Suprapubic skin (tissue), 4 donors: ENCODE results near the gene GRID1. TPM values are rescaled to one million over a fixed set of nuclear protein-coding genes. Genes with fewer than 3 reads are reported as not detected.

Experiments
- DNase-seq, 2 donors: peaks; one replicate each; pipeline ENCODE4 v3.0.0-alpha.2; 2019; ENCODE audit warnings: low spot score in 2 of 2
- H3K27ac ChIP-seq: fragments of 200-600 bp; sonication (generic); one replicate; pipeline ENCODE4 v1.5.1; 2019
- H3K27me3 ChIP-seq: fragments of 200-600 bp; sonication (generic); one replicate; pipeline ENCODE4 v1.5.1; 2019
- H3K36me3 ChIP-seq: fragments of 200-600 bp; sonication (generic); one replicate; pipeline ENCODE4 v1.5.1; 2019
- H3K4me1 ChIP-seq: fragments of 200-600 bp; sonication (generic); one replicate; pipeline ENCODE4 v1.5.1; 2019
- H3K4me3 ChIP-seq: fragments of 200-600 bp; sonication (generic); one replicate; pipeline ENCODE4 v1.5.1; 2019; ENCODE audit warnings: mild to moderate bottlenecking
- H3K9me3 ChIP-seq: fragments of 200-600 bp; sonication (generic); one replicate; pipeline ENCODE4 v1.5.1; 2019
- CTCF ChIP-seq, 2 donors: fragments of 200-600 bp in 1 of 2; fragments of 450-650 bp in 1 of 2; sonication (generic) in 1 of 2; IDR thresholded peaks; one replicate each; pipeline ENCODE4 v1.5.1; 2016 to 2019; ENCODE audit warnings: antibody characterized with exemption in 2 of 2, mild to moderate bottlenecking in 1 of 2, moderate library complexity in 1 of 2
- EP300 ChIP-seq: sonication (generic); formaldehyde crosslinking; IDR thresholded peaks from one replicate; pipeline ENCODE4 v1.6.1; 2017; ENCODE audit warnings: antibody characterized with exemption
- POLR2A ChIP-seq, 2 donors: fragments of 450-650 bp; IDR thresholded peaks; one replicate each; pipeline ENCODE4 v1.6.1; 2017; ENCODE audit warnings: antibody characterized with exemption in 2 of 2, mild to moderate bottlenecking in 2 of 2, moderate library complexity in 2 of 2
- POLR2AphosphoS5 ChIP-seq, 3 donors: sonication (generic); formaldehyde crosslinking; IDR thresholded peaks; one replicate each; pipeline ENCODE4 v1.6.1; 2017; ENCODE audit warnings: antibody characterized with exemption in 3 of 3
- WGBS: methylation state at CpG from one replicate; pipeline ENCODE4 v1.1.5; 2018; 5-methylcytosine and 5-hydroxymethylcytosine counted together
- total RNA-seq, 4 donors: library from RNA; depleted of rRNA; stranded (reverse); fragments of >200 nt; gene quantifications; one replicate each; pipeline ENCODE4 v1.1.0, GENCODE V29; 2016

GRID1 gene
- total RNA-seq, 4 donors from 2014 or later: 1.8 to 3.1 (median 2.4) TPM

- Histone ChIP-seq H3K4me3 (no peak overlapping the region), H3K27me3 (no peaks in the 10 kb centered on the region), H3K36me3 (no peaks in the 10 kb centered on the region), H3K9me3 (no peaks in the 10 kb centered on the region), H3K4me1 (no peaks in the 10 kb centered on the region), H3K27ac (no peak overlapping the region)
- 88% methylated on average over 6 of the region's 10 CpGs for WGBS
- peak; percentile 33 to 63 for DNase-seq
- no peak for TF ChIP-seq POLR2A (IDR thresholded peaks at IDR 0.05)
- TF ChIP-seq EP300: no peak
- no peak for TF ChIP-seq CTCF (IDR thresholded peaks at IDR 0.05)
- no peak for TF ChIP-seq POLR2AphosphoS5 (IDR thresholded peaks at IDR 0.05)
Observed at GRCh38 chr10:86169506-86170254, 196.9 kb downstream of the GRID1 start.

GRCh38 chr10:86169066-86169465 is 197.5 kb downstream of the GRID1 start:
- Histone ChIP-seq H3K27ac (no peak overlapping the region), H3K4me3 (no peak overlapping the region), H3K4me1 (no peaks in the 10 kb centered on the region), H3K36me3 (no peaks in the 10 kb centered on the region), H3K27me3 (no peaks in the 10 kb centered on the region), H3K9me3 (no peaks in the 10 kb centered on the region)
- no peak for DNase-seq
- 90% methylated on average over 4 of the region's 4 CpGs for WGBS
- TF ChIP-seq POLR2AphosphoS5 (IDR thresholded peaks at IDR 0.05) (no peak), CTCF (IDR thresholded peaks at IDR 0.05) (no peak), EP300 (no peak)

GRCh38 chr10:86168256-86168655 is 198.3 kb downstream of the GRID1 start:
- Histone ChIP-seq H3K27ac (no peak overlapping the region), H3K36me3 (no peaks in the 10 kb centered on the region), H3K9me3 (no peaks in the 10 kb centered on the region), H3K4me3 (no peak overlapping the region), H3K4me1 (no peaks in the 10 kb centered on the region), H3K27me3 (no peaks in the 10 kb centered on the region)
- peak; percentile 32 to 63 for DNase-seq
- 88% methylated on average over 4 of the region's 7 CpGs for WGBS
- TF ChIP-seq POLR2AphosphoS5 (IDR thresholded peaks at IDR 0.05) (no peak), EP300 (no peak), CTCF (IDR thresholded peaks at IDR 0.05) (no peak)

GRCh38 chr10:86167762-86168128 is 198.8 kb downstream of the GRID1 start:
- Histone ChIP-seq H3K27ac (no peak overlapping the region), H3K27me3 (no peaks in the 10 kb centered on the region), H3K4me3 (no peak overlapping the region), H3K36me3 (no peaks in the 10 kb centered on the region), H3K9me3 (no peaks in the 10 kb centered on the region), H3K4me1 (no peaks in the 10 kb centered on the region)
- DNase-seq: peak; percentile 41 to 56
- whole genome bisulfite sequencing: 92% methylated on average over 4 of the region's 4 CpGs
- TF ChIP-seq POLR2A (IDR thresholded peaks at IDR 0.05): no peak
- TF ChIP-seq CTCF (IDR thresholded peaks at IDR 0.05): no peak
- TF ChIP-seq POLR2AphosphoS5 (IDR thresholded peaks at IDR 0.05): no peak
- no peak for TF ChIP-seq EP300

- H3K9me3 ChIP-seq: no peaks in the 10 kb centered on the region
- no peak for TF ChIP-seq CTCF (IDR thresholded peaks at IDR 0.05)
- no peak for TF ChIP-seq POLR2AphosphoS5 (IDR thresholded peaks at IDR 0.05)
- TF ChIP-seq EP300: no peak
- no peak for TF ChIP-seq POLR2A (IDR thresholded peaks at IDR 0.05)
Observed at GRCh38 chr10:86167121-86167761, 199.4 kb downstream of the GRID1 start.

More at GRCh38 chr10:86167121-86167761, 199.4 kb downstream of the GRID1 start:
- DNase-seq: peak; percentile 38 to 55
- H3K36me3 ChIP-seq: no peaks in the 10 kb centered on the region
- no peaks in the 10 kb centered on the region for H3K4me1 ChIP-seq
- no peak overlapping the region for H3K27ac ChIP-seq
- WGBS: 66% methylated on average over 2 of the region's 5 CpGs
- no peaks in the 10 kb centered on the region for H3K27me3 ChIP-seq
- H3K4me3 ChIP-seq: no peak overlapping the region
